SHP77 treated with DMSO at 0.1 percent for 48 hours (cell line): ENCODE data around the gene SLC16A14.
"Not testable (repeated sequence)": the region's sequence is repeated elsewhere in the genome, so short reads cannot be mapped to it uniquely, and the experiment has no call there.

Experiments
- DNase-seq: peaks from one replicate; lab custom pipeline; 2025; lab: John Stamatoyannopoulos, UW

The SLC16A14 gene

GRCh38 chr2:230068651-230069055 lies at the start of gene SLC16A14:
SLC16A14 (minus strand) TSS chr2:230068924; CDS start chr2:230059352, 9,572 bp downstream.
- no peak for DNase-seq

GRCh38 chr2:230106771-230107170 lies 38.0 kb upstream of the SLC16A14 start:
- DNase-seq = no peak

- DNase-seq = not testable (repeated sequence)
Observed at GRCh38 chr2:230101967-230102366, 33.2 kb upstream of the SLC16A14 start.

GRCh38 chr2:230097841-230098240 lies 29.1 kb upstream of the SLC16A14 start:
- DNase-seq = no peak

GRCh38 chr2:230097424-230097823 lies 28.7 kb upstream of the SLC16A14 start:
- no peak for DNase-seq

- no peak for DNase-seq
Observed at GRCh38 chr2:230090967-230091366, 22.2 kb upstream of the SLC16A14 start.

- DNase-seq = no peak
Observed at GRCh38 chr2:230085201-230085600, 16.5 kb upstream of the SLC16A14 start.

- DNase-seq = no peak
Observed at GRCh38 chr2:230077851-230078547, 9.3 kb upstream of the SLC16A14 start.

GRCh38 chr2:230076819-230077218 lies 8.1 kb upstream of the SLC16A14 start:
- no peak for DNase-seq

- no peak for DNase-seq
Observed at GRCh38 chr2:230075988-230076631, 7.4 kb upstream of the SLC16A14 start.

GRCh38 chr2:230071421-230071820 lies 2.7 kb upstream of the SLC16A14 start:
- no peak for DNase-seq

GRCh38 chr2:230069402-230069801 lies 678 bp upstream of the SLC16A14 start:
- no peak for DNase-seq

GRCh38 chr2:230068016-230068650 lies 591 bp downstream of the SLC16A14 start:
- no peak for DNase-seq

- no peak for DNase-seq
Observed at GRCh38 chr2:230060672-230061293, 7.9 kb downstream of the SLC16A14 start.

- DNase-seq = no peak
Observed at GRCh38 chr2:230053753-230054478, 14.8 kb downstream of the SLC16A14 start.

GRCh38 chr2:230052299-230052698 lies 16.4 kb downstream of the SLC16A14 start:
- no peak for DNase-seq

- no peak for DNase-seq
Observed at GRCh38 chr2:230050136-230050535, 18.6 kb downstream of the SLC16A14 start.

- no peak for DNase-seq
Observed at GRCh38 chr2:230048010-230048671, 20.6 kb downstream of the SLC16A14 start.

- no peak for DNase-seq
Observed at GRCh38 chr2:230046491-230046890, 22.2 kb downstream of the SLC16A14 start.

- DNase-seq = no peak
Observed at GRCh38 chr2:230043461-230043860, 25.3 kb downstream of the SLC16A14 start.

- no peak for DNase-seq
Observed at GRCh38 chr2:230043025-230043424, 25.7 kb downstream of the SLC16A14 start.
